Umbilical cord (tissue), 2 donors: ENCODE measurements around the gene DBF4. TPM values are rescaled to one million over a fixed set of nuclear protein-coding genes. Genes with fewer than 3 reads are reported as not detected.
"Not testable (repeated sequence)": the region's sequence is repeated elsewhere in the genome, so short reads cannot be mapped to it uniquely, and the experiment has no call there.

Experiments
- DNase-seq: peaks from one replicate; pipeline ENCODE4 v3.0.0-alpha.2; 2015; ENCODE audit warnings: low spot score
- total RNA-seq: library from RNA; depleted of rRNA; stranded (reverse); fragments of >200 nt; gene quantifications from one replicate; pipeline ENCODE4 v1.2.3, GENCODE V29; 2014; ENCODE audit warnings: low replicate concordance; ENCODE audit not compliant: insufficient read depth

Gene DBF4
- total RNA-seq, 1 donor from 2014 or later, result 15.4 TPM

DNA sequence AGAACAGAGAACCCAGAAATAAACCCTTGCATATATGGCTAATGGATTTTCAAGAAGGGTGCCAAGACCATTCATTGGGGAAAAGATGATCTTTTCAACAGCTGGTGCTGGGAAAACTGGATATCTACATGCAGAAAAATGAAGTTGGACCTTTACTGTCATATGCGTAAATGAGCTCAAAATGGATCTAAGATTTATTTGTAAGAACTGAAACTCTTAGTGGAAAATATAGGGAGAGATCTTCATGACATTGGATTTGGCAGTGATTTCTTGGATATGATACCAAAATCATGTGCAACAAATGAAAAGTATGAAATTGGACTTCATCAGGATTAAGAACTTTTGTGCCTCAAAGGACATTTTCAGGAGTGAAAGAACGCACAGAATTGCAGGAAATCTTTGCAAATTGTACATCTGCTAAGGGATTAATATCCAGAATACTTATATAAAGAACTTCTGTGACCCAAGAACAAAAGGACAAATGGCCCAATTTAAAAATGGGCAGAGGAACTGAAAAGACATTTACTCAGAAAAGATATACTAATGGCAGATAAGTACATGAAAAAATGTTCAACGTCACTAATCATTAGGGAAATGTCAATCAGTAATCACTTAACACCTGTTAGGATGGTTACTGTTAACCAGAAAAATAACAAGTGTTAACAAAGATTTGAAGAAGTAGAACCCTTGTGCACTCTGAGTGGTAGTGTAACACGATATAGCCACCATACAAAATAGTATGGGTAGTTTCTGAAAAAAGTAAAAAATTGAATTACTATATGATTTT is 6.1 kb downstream of the DBF4 start:
- no peak for DNase-seq

DNA sequence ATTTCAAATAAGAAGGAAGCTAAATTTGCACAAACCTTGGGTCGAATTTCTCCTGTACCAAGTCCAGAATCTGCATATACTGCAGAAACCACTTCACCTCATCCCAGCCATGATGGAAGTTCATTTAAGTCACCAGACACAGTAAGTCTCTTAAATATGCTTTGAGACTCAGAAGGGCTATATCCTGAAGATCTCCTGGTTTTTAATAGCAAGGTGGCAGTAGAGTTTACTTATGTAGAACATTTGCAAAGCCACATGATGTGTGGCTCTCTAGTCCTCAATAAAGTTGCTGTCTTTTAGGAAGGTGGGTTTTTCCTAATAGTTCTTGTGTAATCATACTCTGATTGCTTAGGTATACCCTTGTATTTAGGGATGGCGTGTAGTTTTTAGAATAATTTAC is 8.7 kb downstream of the DBF4 start:
- DNase-seq, result no peak

DNA sequence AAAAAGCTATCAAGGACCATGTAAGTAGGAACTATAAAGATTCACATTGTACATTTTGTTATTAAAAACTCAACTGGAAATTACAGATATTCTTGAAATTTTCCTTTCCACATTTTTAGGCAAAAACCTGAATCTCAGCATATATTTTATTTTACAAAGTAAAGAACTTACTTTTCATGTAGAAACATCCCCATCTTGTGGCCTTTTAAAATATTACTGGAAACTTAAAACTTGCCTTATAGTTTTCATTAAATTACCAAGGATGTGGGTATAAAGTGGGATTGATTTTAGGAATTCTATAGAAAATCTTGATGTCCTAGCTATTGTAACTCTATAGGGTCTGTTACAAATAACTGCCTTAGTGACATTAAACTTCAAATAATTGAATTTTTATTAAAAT is 10.6 kb downstream of the DBF4 start:
- DNase-seq, result peak; percentile 48

DNA sequence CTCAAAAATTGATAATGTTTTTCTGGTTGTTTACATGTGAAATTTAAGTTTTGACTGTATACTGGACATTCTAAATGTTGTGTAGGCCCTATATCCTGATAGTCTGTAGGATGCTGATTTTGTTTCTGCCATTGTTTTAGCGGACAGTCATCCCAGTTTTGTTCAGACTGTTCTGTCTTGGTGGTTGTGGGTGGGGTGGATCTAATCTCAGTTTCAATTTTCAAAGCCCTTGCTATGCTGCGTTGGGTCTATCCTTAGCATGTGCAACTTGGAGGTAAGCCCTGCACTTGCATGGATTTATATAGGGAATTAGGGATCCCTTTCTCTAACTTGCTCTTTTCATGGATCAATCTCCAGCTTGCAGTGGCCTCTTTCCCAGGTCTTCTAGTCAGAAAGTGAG is 19.1 kb downstream of the DBF4 start:
- DNase-seq, result no peak

DNA sequence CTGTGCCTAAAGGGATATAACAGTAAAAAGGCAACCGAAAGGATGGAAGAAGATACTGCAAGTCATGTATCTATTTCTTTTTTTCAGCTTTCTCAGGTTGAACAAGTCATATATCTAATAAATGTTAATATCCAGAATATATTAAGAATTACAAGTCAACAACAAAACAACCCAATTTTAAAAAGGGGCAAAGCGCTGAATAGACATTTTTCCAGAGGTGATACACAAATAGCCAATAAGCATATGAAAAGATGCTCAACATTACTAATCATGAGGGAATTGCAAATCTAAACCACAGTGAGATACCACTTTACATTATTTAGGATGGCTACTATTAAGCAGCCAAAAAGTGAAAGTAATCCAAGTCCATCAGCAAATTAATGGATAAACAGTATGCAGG is 23.0 kb downstream of the DBF4 start:
- no peak for DNase-seq

DNA sequence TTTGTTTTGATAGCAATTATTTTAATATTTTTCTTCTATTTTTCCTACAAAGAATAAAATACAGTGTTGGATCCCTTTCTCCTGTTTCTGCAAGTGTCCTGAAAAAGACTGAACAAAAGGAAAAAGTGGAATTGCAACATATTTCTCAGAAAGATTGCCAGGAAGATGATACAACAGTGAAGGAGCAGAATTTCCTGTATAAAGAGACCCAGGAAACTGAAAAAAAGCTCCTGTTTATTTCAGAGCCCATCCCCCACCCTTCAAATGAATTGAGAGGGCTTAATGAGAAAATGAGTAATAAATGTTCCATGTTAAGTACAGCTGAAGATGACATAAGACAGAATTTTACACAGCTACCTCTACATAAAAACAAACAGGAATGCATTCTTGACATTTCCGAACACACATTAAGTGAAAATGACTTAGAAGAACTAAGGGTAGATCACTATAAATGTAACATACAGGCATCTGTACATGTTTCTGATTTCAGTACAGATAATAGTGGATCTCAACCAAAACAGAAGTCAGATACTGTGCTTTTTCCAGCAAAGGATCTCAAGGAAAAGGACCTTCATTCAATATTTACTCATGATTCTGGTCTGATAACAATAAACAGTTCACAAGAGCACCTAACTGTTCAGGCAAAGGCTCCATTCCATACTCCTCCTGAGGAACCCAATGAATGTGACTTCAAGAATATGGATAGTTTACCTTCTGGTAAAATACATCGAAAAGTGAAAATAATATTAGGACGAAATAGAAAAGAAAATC is 31.0 kb downstream of the DBF4 start:
- peak; percentile 1 for DNase-seq

DNA sequence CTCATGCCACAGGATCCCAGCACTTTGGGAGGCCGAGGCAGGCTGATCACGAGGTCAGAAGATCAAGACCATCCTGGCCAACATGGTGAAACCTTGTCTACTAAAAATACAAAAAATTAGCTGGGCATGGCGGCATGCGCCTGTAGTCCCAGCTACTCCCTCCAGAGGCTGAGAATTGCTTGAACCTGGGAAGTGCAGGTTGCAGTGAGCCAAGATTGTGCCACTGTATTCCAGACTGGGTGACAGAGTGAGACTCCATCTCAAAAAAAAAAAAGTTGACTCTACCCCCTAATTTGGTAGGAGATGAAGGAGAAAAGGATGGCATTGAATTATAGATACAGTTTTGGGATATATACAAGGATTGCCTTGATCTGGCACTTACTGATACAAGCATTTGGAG is 32.5 kb downstream of the DBF4 start:
- DNase-seq, result not testable (repeated sequence)

GRCh38 chr7:87912121-87912520 is 35.8 kb downstream of the DBF4 start:
- no peak for DNase-seq

- DNase-seq, result peak; percentile 49
Measured at GRCh38 chr7:87918740-87919139, 42.4 kb downstream of the DBF4 start.

DNA sequence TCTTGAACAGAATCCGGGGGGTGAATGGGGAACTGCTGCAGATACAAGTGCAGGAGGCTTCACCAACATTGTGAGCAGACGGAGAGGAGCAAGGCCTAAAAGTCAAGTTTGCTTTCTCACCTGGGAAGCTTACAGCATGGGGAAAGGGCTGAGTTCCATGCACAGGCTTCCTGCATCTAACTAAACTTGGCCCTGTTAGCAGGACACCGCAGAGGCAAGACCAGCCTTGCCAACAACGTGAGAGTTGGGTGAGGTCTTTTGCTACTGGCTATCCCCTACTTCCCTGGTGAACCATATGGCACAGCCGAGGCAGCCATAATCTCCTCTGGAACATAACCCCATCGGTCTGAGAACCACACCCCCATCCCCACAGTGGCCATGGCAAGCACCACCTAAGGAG is 43.6 kb downstream of the DBF4 start:
- no peak for DNase-seq

DNA sequence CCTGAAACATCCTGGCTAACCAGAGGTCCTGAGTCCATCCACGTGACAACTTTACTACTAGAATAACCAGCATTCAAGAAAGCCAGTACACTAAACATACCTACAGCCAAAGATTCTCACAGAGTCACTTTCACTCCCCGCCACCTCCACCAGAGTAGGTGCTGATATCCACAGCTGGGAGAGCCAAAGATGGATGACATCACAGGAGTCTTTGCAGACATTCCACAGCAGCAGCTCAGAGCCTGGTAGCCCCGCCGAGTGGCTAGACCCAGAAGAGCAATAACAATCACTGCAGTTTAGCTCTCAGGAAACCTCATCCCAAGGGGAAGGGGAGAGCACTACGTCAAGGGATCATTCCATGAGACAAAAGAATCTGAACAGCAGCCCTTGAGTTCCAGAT is 44.3 kb downstream of the DBF4 start:
- DNase-seq, result no peak

DNA sequence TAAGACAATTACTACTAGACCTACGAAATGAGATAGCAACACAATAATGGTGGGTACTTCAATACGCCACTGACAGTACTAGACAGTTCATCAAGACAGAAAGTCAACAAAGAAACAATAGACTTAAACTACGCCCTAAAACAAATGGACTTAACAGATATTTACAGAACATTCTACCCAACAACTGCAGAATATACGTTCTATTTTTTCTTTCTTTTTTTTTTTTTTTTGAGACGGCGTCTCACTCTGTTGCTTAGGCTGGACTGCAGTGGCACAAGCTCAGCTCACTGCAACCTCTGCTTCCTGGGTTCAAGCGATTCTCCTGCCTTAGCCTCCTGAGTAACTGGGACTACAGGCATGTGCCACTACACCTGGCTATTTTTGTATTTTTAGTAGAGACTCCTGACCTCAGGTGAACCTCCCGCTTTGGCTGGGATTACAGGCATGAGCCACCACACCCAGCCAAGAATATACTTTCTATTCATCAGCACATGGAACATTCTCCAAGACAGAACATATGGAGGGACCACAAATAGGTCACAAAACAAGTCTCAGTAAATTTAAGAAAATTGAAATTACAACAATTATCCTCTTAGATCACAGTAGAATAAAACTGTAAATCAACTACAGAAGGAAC is 46.6 kb downstream of the DBF4 start:
- not testable (repeated sequence) for DNase-seq

GRCh38 chr7:87926581-87927461 is 50.5 kb downstream of the DBF4 start:
- DNase-seq, result no peak

GRCh38 chr7:87933605-87933952 is 57.3 kb downstream of the DBF4 start:
- DNase-seq, result no peak

GRCh38 chr7:87933953-87934698 is 57.8 kb downstream of the DBF4 start, which contains the start of gene ADAM22:
Gene ADAM22, plus strand, starts transcription at chr7:87934251. Its CDS starts 215 bp downstream, at chr7:87934466.
- DNase-seq, result peak; percentile 85

DNA sequence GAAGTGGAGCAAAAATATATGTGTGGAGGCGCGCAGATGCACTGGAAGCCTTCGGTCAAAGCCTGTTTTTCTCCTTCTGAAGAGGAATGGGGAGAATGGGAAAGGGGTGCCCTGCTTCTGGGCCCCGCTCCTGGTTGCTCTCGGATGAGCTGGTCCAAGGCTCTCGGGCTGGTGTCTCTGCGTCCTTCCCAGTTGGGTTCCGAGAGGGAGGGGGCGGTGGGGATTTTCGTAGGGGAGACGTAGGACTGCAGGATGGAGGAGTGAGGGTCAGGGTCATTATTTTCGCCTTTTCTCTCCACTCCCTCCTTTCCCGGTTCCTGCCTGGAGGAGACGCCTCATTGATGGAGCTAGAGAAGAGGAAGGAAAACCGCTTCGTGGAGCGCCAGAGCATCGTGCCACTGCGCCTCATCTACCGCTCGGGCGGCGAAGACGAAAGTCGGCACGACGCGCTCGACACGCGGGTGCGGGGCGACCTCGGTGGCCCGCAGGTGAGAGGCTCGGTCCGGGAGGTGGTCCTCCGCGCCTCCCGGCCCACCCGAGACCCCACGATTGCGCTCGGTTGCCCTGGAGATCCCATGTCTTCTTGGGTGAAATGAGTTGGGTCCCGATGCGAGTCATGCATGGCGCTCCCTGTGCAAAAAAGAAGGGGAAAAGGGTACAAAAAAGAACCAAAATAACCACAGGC is 58.5 kb downstream of the DBF4 start:
- DNase-seq, result no peak

DNA sequence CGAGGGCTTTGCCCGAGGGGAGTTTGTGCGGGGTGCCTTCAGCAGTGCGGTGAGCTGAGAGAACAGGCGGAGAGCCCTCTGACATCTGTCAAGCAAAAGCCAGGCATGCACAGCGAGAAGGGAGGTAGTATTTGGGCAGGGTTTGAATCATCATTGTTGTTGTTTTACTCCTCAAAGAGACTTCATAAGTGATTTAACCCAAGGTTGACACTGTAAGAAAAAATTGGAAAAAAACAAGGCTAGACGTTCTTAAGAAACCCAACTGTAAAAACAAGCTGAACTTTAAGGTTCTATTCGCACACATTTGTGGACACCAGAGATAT is 59.1 kb downstream of the DBF4 start:
- no peak for DNase-seq

- no peak for DNase-seq
Measured at GRCh38 chr7:87941138-87941537, 64.8 kb downstream of the DBF4 start.

GRCh38 chr7:87944547-87944946 is 68.3 kb downstream of the DBF4 start:
- DNase-seq, result no peak

DNA sequence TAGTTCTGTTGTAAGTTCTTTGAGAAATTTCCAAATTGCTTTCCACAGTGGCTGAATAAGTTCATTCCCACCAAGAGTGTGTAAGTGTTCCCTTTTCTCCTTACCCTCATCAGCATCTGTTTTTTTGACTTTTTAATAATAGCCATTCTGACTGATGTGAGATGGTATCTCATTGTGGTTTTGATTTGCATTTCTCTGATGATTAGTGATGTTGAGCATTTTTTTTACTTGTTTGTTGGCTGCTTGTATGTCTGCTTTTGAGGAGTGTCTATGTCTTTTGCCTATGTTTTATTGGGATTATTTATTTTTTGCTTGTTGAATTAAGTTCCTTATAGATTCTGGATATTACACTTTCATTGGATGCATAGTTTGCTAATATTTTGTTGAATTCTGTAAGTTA is 69.6 kb downstream of the DBF4 start:
- not testable (repeated sequence) for DNase-seq
